Activated CD4-positive, alpha-beta T cell treated with anti-CD3 and anti-CD28 coated beads, Interleukin-2, Interleukin-4, amounts not matched to agents 100 ng/mL and 50 ng/mL, durations not matched to agents 16 hours and 8 hours (primary cell): Measurements from ENCODE around the gene NAPEPLD.
"Not testable (repeated sequence)": the region's sequence is repeated elsewhere in the genome, so short reads cannot be mapped to it uniquely, and the experiment has no call there.

ENCODE experiments used
- DNase-seq: peaks from one replicate; pipeline ENCODE4 v3.0.0-alpha.2; 2020; ENCODE audit warnings: low spot score

The NAPEPLD gene

DNA sequence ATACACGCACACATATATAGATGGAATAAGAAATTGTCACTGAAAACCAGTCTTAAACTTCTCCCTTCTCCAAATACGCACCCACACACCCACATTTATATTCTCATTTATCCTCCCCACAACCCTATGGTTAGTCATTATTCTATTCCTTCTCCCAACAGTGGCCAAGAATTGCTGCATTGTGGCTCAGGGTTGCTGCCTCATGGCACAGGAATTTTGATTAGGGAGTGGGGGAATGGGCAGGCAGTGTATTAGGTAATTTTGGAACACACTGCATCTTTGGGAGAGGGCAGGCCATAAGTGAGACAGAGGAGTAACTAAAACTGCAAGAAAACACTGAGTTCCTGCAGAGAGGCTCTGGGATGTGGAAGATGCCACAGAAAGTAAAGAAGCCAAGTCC lies 35.7 kb downstream of the NAPEPLD start:
- no peak for DNase-seq

DNA sequence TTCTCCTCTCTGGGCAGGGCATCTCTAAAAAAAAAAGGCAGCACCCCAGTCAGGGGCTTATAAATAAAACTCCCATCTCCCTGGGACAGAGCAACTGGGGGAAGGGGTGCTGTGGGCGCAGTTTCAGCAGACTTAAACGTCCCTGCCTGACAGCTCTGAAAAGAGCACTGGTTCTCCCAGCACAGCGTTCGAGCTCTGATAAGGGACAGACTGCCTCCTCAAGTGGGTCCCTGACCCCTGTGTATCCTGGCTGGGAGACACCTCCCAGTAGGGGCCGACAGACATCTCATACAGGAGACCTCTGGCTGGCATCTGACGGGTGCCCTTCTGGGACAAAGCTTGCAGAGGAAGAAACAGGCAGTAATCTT lies 42.2 kb downstream of the NAPEPLD start:
- not testable (repeated sequence) for DNase-seq

DNA sequence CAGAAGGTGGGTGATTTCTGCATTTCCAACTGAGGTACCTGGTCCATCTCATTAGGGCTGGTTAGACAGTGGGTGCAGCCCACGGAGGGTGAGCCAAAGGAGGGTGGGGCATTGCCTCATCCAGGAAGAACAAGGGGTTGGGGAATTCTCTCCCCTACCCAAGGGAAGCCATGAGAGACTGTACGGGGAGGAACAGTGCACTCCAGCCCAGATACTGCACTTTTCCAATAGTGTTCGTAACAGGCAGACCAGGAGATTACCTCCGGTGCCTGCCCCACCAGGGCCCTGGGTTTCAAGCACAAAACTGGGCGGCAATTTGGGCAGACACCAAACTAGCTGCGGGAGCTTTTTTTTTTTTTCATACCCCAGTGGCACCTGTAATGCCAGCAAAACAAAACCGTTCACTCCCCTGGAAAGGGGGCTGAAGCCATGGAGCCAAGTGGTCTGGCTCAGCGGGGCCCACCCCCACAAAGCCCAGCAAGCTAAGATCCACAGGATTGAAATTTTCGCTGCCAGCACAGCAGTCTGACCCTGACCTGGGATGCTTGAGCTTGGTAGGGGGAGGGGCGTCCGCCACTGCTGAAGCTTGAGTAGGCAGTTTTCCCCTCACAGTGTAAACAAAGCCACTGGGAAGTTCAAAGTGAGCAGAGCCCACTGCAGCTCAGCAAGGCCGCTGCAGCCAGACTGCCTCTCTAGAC lies 42.7 kb downstream of the NAPEPLD start:
- DNase-seq: no peak

DNA sequence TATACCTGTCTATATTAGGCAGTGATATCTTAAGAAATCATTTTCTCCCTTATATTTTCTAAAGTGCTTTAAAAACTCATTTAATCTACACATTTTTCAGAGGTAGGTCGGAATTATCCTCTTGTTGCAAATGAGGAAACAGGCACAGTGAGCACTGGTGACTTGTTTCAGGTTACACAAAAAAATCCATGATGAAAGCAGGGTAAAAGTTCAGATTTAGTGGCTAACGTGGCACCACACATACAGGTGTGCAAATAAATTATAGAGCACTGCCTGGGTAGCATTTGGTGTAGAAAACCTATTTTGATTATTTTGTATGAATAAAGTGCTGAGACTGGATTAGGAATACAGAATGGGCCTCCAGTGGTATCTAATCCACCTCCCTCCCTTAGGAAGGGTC lies 47.4 kb downstream of the NAPEPLD start:
- DNase-seq: no peak

DNA sequence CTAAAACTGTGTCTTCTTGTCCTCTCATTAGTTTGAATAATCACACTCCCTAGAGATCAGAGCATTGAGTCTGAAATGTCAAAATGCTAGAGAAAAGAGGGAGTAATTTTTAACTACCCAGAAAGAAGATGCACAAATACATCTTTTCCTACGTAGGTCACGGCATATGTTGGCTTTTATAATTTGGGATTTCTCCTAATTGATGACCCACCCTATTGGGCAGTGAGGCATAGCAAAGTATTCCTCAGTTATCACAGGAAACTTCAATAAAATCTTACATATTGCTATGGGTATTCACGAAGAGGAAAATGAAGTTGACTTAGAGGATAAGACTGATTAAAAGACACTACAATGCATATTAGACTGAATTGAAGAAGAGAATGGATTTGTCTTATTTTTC lies 48.6 kb downstream of the NAPEPLD start:
- DNase-seq: no peak

DNA sequence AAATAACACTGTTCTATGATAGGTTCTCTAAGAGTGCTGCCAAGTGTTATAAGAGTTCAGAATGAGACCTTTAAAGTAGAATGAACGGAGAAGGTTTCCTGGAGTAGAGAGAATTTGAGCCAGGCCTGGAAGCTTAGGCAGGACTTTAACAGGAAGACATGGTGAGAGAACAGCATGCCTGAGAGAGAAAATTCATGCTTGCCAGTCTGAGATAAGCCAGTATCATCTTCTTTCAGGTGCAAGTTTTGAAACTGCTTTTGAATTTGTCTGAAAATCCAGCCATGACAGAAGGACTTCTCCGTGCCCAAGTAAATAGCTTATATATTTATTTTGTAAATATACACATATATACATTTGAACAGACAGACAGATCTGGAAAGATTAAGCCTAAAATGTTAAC lies 51.9 kb downstream of the NAPEPLD start:
- DNase-seq: no peak

DNA sequence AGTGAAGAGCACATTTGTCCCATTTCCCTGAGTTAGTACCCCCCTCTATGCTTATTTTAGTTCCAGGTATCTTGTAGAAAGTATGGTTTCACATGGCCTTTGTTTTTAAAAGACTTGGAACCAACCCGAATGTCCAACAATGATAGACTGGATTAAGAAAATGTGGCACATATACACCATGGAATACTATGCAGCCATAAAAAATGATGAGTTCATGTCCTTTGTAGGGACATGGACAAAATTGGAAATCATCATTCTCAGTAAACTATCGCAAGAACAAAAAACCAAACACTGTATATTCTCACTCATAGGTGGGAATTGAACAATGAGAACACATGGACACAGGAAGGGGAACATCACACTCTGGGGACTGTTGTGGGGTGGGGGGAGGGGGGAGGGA lies 53.3 kb downstream of the NAPEPLD start:
- not testable (repeated sequence) for DNase-seq

DNA sequence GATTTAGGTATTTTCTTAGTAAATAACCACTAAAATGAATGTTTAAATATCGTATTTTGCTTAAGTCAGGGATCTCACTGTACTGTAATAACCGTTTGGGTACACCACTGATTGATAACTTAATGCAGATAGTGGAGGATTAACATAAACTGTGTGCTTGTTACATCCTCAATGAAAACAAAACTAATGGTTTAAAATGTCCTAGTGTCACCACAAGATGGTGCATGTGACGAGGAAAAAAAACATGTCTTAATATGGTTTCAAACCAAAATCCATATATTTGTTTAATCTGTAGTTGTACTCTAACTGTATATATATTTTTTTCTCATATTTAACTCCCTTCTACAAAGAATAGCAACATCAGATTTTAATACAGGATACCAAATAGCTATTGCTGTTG lies 54.8 kb downstream of the NAPEPLD start:
- no peak for DNase-seq

DNA sequence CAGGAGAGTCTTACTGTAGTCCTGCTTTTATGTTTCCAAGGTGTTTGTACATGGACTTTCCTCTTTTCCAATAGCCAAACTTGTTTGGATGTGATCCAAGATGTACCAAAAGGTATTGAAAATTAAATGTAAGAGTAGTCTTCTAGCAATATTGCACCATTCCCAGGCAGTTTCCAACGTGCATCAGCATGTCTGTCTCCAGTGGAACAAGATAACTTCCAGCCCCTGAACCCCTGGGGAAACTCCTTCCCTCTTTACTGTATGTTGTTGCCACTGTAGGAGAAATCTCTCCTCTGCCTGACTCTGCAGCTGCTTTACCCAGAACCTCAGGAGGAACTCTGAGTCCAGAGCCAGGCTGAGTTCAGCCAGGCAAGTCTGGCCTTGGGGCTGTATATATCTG lies 55.5 kb downstream of the NAPEPLD start:
- DNase-seq: no peak

DNA sequence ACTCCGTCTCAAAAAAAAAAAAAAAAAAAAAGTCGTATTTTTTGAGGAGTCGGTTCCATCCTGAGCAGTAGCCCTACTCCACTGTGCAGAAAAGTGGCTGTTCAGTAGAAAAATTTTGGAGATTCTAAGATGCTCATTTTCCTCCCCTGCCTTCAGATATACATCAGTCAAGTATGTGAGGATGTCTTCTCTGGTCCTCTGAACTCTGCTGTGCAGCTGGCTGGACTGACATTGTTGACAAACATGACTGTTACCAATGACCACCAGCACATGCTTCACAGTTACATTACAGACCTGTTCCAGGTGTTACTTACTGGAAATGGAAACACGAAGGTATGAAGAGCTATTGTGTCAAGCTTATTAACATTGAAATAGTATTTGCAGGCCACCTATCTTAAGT lies 56.6 kb downstream of the NAPEPLD start:
- DNase-seq: not testable (repeated sequence)

DNA sequence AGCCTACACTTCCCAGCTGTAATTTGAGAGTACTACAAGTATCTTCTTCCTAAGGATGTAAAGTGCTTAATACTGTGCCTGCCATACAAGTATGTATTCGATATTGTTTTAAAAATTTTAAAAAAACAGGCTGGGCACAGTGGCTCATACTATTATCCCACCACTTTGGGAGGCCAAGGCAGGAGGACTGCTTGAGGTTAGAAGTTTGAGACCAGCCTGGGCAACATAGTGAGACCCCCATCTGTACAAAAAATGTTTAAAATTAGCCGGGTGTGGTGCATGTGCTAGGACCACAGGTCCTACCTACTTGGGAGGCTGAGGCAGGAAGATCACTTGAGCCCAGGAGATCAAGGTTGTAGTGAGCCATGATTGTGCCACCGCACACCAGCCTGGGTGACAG lies 65.7 kb downstream of the NAPEPLD start:
- DNase-seq: no peak

DNA sequence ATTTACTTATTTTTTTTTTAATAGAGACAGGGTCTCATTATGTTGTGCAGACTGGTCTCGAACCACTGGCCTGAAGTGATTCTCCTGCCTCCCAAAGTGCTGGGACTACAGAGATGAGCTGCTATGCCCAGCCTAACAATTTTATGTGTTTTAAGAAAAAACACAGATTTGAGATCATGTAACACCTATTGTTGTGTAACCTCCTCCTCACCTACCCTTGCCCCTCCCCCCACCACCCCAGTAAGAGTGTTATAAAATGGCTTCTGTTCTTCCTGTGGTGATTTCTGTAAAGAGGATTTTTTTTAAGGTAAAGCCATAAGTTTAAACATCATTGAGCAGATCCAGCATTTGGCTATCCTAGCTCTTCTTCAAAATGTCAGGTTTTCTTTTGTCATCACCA lies 66.4 kb downstream of the NAPEPLD start:
- DNase-seq: no peak

DNA sequence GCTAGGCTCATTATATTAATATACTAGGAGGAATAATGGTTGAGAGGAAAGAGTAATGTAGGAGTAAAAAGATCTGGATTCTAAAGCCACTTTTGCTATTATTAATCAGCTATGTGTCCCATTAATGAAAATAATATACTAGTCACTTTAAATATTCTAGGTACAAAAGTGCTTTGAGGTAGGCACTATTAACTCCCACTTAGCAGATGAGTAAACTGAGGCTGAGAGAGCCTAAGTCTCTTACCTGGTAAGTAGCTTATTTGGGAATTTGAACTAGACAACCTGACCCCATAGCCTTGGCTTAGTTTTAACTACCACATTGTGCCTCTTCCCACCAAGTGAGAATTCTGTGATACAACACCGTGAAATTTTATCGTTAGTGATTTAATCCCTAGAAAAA lies 68.0 kb downstream of the NAPEPLD start:
- DNase-seq: no peak

DNA sequence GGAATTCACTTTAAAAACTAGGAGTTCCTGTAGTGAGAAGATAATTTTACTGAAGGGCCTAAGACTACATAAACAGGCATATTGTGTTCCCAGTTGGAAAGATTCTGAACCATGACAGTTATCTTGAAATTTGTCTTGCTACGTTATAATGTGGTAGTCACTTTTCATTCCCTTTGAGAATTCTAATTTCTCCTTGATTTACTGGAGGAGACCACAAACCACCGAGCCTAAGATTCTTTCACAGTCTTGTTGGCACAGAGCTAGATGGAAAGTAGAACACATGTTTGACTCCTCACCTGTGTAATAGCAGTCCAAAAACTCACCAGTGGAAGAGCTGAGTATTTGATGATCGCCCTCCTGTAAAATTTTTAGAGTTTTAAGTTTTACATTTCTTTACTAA lies 69.1 kb downstream of the NAPEPLD start:
- DNase-seq: no peak

DNA sequence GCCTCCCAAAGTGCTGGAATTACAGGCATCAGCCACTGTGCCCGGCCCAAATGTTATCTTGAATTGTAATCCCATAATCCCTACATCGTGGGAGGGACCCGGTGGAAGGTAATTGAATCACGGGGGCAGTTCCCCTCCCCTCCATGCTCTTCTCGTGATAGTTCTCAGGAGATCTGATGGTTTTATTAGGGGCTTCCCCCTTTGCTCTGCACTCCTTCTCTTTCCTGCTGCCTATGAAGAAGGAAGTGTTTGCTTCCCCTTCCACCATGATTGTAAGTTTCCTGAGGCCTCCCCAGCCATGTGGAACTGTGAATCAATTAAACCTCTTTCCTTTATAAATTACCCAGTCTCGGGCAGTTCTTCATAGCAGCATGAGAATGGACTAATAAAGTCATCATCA lies 70.7 kb downstream of the NAPEPLD start:
- DNase-seq: not testable (repeated sequence)

DNA sequence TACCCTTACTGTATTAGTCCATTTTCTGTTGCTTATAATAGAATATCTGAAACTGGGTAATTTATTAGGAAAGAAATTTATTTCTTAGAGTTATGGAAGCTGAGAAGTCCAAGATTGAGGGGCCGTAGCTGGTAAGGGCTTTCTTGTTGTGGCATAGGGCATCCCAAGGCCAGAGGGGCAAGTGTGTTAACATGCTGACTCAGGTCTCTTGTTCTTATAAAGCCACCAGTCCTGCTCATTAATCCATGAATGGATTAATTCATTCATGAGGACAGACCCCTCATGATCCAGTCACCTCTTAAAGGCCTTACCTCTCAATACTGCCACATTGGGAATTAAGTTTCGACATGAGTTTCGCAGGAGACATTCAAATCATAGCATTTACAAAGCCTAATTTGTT lies 71.6 kb downstream of the NAPEPLD start:
- no peak for DNase-seq

DNA sequence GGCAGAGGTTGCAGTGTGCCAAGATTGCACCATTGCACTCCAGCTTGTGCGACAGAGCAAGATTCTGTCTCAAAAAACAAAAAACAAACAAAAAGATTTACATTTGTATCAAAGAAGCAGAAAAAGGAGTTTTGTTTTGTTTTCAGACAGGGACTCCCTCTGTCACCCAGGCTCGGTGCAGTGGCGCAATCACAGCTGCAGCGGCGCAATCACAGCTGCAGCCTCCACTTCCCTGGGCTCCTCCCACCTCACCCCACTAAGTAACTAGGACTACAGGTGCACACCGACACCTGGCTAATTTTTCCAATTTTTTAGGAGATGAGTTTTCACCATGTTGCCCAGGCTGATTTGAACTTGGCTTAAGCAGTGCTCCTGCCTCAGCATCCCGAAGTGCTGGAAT lies 72.1 kb downstream of the NAPEPLD start:
- no peak for DNase-seq

DNA sequence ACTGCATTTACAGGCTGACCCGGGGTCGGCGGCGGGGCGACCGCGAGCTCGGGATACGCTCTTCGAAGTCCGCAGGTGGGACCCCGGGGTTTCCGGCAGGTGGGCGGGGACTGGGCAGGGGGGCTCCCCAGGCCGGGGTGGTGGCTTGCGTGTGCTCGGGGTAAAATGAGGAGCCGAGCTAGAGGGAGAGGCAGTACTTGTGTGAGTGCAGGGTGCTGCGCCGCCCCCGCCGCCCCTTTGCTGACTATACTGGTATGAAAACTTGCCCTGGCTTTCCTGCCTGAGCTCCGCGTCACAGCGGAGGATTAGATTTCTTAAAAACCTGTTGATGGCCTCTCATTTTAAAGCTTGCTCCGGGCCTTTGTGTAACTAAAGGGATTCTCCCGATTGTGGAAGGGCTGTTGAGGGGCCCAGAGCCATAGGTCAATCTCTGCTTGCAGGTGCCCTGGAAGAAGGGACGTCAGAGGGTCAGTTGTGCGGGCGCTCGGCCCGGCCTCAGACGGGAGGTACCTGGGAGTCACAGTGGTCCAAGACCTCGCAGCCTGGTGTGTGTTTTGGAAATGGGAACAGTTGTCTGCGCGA lies 73.5 kb downstream of the NAPEPLD start:
- DNase-seq: peak; percentile 48

DNA sequence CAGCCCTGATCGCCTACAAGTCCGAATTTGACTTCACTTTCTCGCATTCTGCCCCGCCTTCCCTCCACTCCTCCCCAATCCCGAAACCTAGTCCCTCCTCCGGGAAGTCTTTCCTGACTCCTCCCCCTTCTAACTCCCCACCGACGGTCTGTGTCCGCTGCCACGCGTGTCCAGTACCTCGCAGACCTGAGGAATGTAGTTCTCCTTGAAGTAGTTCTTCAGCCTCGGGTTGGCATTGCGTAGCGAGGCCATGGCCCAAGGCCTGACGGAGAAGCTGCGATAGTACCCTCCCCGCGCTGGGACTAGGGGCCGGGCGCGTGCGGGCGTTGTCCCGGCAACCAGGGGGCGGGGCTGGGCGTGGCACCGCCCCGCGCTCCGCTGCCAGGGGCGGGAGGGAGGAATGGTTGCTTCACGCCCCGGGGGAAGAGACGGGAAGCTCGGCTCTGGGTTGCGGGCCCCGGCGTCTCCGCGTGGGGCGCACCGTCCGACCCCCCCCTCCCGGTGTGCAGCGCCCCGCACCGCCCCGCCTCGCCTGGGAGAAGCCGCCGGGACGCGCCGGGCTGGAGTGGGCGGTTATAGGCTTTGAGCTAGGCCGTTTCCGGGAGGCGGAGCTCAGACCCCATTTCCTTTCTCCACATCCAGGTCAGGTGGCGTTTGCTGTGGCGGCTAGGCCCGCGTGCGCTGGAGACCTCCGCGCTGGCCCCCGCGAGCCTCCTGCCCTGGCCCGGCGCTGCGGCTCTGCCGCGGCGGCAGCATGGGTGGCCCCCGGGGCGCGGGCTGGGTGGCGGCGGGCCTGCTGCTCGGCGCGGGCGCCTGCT lies 74.2 kb downstream of the NAPEPLD start, which contains the start of the genes ARMC10 and FBXL13:
ARMC10 (plus strand) TSS at position 622 of the 818 bp plus-strand sequence; CDS start at position 755, 133 bp downstream.
FBXL13 (minus strand) TSS at position 278 of the 818 bp plus-strand sequence.
- peak; percentile 86 for DNase-seq

DNA sequence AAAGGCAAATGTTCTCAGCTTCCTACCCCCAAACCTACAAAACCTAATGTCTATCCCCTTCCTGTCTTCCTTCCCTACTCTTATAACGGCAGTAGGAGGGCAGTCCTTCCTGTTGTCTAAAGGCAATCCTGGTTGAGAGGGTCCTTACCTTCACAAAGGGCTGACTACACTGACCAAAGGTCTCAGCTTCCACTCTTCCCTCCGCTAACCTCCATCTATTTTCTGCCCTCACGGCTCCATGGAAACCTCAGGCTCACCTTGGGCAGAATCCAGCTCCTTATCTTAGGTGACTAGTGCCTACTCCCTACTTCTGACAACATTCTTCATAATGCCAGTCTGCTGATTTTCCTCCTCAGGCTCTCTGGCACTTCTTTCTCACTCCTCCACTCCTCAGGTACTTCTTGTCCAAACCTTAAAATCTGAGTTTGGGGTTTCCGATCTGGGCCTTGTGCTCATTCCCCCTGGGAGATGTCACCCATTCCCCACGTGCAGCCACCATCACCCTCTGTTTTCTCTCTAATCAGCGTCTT lies 74.8 kb downstream of the NAPEPLD start:
- no peak for DNase-seq

DNA sequence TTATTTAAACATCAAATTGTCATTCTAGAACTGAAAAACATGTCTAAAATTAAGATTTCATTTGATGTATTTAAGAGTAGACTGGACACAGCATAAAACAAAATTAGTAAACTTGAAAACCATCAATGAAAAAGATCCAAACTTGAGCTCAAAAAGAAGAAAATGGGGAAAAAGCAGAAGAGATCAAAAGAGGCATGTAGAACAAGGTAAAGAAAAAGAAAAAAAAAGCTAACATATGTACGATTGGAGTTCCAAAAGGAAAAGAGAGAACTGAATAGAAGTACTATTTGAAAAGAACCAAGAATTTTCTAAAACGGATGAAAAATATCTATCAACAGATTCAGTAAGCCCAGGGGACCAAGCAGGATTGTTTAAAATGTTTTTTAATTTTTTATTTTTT lies 77.9 kb downstream of the NAPEPLD start:
- DNase-seq: no peak

DNA sequence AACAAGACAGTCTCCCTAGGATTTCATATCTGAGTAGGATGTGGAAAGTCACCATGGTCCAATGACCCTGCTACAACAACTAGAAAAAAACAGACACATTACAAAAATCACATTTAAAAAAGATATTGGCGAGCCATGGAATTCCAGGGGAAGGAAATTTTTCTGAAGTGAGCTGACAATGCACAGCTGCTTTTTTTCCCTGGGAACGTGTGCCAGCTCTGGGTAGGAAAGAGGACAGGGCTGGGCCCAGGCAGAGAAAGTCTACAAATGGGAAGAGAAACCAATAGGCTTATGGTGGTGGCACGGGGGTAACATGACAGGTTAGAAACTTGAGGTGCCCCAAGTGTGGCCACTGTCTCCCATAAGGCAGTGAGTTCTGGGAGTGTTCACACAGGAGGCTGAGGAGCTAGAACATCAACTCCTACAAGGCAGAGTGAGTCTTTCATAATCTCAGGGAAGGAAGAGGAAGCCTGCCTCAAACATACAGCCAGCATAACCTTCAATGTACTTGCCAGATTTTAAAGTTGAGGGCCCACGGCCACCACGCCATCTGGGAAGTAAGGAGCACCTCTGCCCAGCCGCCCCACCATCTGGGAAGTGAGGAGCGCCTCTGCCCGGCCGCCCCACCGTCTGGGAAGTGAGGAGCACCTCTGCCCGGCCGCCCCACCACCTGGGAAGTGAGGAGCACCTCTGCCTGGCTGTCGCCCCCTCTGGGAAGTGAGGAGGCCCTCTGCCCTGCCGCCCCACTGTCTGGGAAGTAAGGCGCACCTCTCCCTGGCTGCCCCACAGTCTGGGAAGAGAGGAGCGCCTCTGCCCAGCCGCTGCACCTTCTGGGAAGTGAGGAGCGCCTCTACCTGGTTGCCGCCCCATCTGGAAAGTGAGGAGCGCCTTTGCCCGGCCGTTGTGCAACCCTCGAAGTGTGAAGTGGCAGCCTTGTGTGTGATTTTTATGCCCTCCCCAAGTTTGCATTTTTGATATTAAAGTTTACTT lies 80.2 kb downstream of the NAPEPLD start:
- DNase-seq: no peak
